ENCODE data around the gene KAZN.

KAZN gene

DNA sequence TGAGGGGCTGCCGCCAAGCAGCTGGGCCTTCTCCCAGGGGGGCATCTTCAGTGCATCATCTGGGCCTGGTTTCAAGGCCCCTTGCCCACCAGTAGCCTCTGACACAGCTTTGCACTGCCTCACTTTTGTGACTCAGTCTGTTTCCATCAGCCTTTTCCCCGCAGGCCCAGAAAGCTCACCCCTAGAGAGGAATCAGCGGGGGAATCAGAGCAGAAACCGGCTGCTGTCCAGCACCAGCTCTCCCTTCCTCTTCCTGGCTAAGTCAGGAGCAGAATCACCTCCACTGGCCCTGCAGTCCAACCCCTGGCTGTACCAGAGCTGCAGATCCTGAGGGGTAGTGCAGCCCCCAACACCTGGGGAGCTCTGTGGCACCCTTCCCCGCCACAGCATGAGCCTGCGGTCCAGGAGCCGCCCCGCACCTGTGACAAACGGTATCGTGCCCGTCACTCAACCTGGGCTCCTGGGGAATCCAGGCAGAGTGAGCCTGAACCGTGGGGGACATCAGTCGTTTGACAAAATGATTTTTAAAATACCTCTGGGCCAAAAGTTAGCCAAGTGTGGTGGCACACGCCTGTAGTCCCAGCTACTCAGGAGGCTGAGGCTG, 471.8 kb downstream of the KAZN start:
- Histone ChIP-seq H3K9me3 (ENCODE audit: control insufficient read depth in 2 of 2, low read length in 2 of 2) (no peaks in the 10 kb centered on the region), H3K4me3 (ENCODE audit: low read length in 2 of 2) (no peak overlapping the region), H3K27me3 (ENCODE audit: control insufficient read depth in 2 of 2, insufficient read depth in 2 of 2, low read length in 2 of 2) (no peaks in the 10 kb centered on the region), H3K27ac (ENCODE audit: low read depth in 2 of 2, low read length in 2 of 2) (no peak overlapping the region), H3K4me1 (ENCODE audit: control insufficient read depth in 2 of 2, insufficient read depth in 2 of 2, low read length in 2 of 2) (no peaks in the 10 kb centered on the region), H3K9ac (ENCODE audit: low read depth in 1 of 2, low read length in 2 of 2) (no peak overlapping the region), H3K36me3 (ENCODE audit: control insufficient read depth in 2 of 2, insufficient read depth in 2 of 2, low read length in 2 of 2) (no peaks in the 10 kb centered on the region)

DNA sequence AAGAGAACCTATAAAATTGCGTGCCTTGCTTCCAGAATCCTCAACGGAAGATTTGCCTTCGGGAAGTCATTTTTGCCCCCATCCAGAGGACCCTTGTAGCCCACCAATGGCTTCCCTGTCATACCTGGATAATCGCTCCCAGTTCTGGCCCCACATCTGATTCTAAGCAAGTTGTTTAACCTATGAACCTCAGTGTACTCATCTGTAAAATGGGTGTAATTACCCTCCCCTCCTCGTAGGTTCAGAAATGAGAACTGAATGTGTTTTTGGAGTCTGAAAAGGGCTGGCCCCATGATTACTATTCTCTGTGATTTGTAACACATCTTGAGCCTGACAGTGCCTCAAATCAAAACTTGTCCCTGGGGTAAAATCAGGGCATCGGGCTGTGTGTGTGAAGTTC, 473.5 kb downstream of the KAZN start:
- no peak overlapping the region for H3K4me3 ChIP-seq (ENCODE audit: low read length in 2 of 2)
- H3K4me1 ChIP-seq (ENCODE audit: control insufficient read depth in 2 of 2, insufficient read depth in 2 of 2, low read length in 2 of 2): no peaks in the 10 kb centered on the region
- no peaks in the 10 kb centered on the region for H3K27me3 ChIP-seq (ENCODE audit: control insufficient read depth in 2 of 2, insufficient read depth in 2 of 2, low read length in 2 of 2)
- H3K9ac ChIP-seq (ENCODE audit: low read depth in 1 of 2, low read length in 2 of 2): no peak overlapping the region
- H3K9me3 ChIP-seq (ENCODE audit: control insufficient read depth in 2 of 2, low read length in 2 of 2): no peaks in the 10 kb centered on the region
- no peak overlapping the region for H3K27ac ChIP-seq (ENCODE audit: low read depth in 2 of 2, low read length in 2 of 2)
- no peaks in the 10 kb centered on the region for H3K36me3 ChIP-seq (ENCODE audit: control insufficient read depth in 2 of 2, insufficient read depth in 2 of 2, low read length in 2 of 2)

DNA sequence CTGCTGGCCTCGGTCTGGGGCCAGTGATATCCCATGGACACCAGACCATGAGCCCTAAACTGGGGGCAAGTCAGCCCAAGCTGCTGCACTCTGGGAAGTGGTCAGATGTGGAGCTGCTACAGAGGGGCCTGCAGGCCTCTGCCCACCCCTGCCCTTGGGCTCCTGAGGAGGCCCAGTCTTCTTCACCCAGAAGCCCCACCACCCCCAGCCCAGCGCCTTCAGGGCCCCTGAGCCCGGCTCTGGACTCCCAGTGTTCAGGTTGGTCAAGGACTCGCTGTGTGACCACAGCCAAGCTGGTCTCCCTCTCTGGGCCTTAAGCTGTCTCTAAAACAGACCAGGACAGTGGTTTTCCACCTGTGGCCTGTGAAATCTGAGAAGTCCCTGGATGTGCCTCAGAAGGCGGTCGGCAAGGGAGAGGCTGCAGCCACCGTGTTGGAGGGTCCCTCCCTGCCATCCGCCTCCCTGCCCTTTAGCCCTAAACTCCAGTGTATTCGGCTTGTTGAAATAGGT, 475.4 kb downstream of the KAZN start:
- no peak overlapping the region for H3K4me3 ChIP-seq (ENCODE audit: low read length in 2 of 2)
- no peaks in the 10 kb centered on the region for H3K4me1 ChIP-seq (ENCODE audit: control insufficient read depth in 2 of 2, insufficient read depth in 2 of 2, low read length in 2 of 2)
- H3K9me3 ChIP-seq (ENCODE audit: control insufficient read depth in 2 of 2, low read length in 2 of 2): no peaks in the 10 kb centered on the region
- H3K36me3 ChIP-seq (ENCODE audit: control insufficient read depth in 2 of 2, insufficient read depth in 2 of 2, low read length in 2 of 2): no peaks in the 10 kb centered on the region
- no peaks in the 10 kb centered on the region for H3K27me3 ChIP-seq (ENCODE audit: control insufficient read depth in 2 of 2, insufficient read depth in 2 of 2, low read length in 2 of 2)
- no peak overlapping the region for H3K9ac ChIP-seq (ENCODE audit: low read depth in 1 of 2, low read length in 2 of 2)
- H3K27ac ChIP-seq (ENCODE audit: low read depth in 2 of 2, low read length in 2 of 2): no peak overlapping the region

DNA sequence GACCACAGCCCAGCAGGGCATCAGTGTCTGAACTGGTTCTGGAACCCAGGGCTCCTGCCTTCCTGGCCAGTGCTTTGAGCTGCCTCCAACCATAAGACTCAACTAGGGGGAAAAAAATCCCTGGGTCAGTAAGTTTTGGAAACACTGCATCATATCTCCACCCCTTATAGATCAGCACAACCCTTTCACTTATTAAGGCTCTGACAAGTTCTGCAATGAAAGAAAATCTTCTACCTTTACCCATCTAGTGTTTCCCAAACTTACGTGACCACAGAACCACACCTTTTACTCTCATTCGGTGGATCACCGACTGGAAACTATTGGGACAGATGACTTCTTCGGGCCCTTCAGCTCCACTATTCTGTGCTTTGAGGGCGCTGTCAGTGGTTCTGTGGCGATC, 476.7 kb downstream of the KAZN start:
- H3K27ac ChIP-seq (ENCODE audit: low read depth in 2 of 2, low read length in 2 of 2): no peak overlapping the region
- no peaks in the 10 kb centered on the region for H3K4me1 ChIP-seq (ENCODE audit: control insufficient read depth in 2 of 2, insufficient read depth in 2 of 2, low read length in 2 of 2)
- H3K9me3 ChIP-seq (ENCODE audit: control insufficient read depth in 2 of 2, low read length in 2 of 2): no peaks in the 10 kb centered on the region
- no peaks in the 10 kb centered on the region for H3K27me3 ChIP-seq (ENCODE audit: control insufficient read depth in 2 of 2, insufficient read depth in 2 of 2, low read length in 2 of 2)
- no peak overlapping the region for H3K4me3 ChIP-seq (ENCODE audit: low read length in 2 of 2)
- no peaks in the 10 kb centered on the region for H3K36me3 ChIP-seq (ENCODE audit: control insufficient read depth in 2 of 2, insufficient read depth in 2 of 2, low read length in 2 of 2)
- no peak overlapping the region for H3K9ac ChIP-seq (ENCODE audit: low read depth in 1 of 2, low read length in 2 of 2)

DNA sequence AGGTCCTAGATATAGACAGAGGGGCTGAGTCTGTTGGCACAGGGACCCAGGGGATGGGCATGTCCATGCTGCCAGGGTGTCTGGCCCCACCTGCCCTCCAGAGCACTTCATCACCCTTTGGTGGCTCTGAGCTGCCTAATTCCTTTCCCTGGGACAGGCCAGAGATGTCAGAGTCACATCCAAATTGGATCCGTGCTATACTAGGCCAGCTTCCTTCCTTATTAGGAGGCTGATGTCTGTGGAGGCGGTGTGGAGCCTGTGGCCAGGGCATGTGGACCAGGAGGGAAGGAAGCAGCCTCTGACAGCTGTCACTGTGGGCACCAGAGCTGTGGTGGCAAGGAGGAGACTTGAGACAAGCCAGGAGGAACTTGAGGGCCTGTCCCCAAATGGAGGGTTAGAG, 477.3 kb downstream of the KAZN start:
- Histone ChIP-seq H3K4me1 (ENCODE audit: control insufficient read depth in 2 of 2, insufficient read depth in 2 of 2, low read length in 2 of 2) (no peaks in the 10 kb centered on the region), H3K9me3 (ENCODE audit: control insufficient read depth in 2 of 2, low read length in 2 of 2) (no peaks in the 10 kb centered on the region), H3K36me3 (ENCODE audit: control insufficient read depth in 2 of 2, insufficient read depth in 2 of 2, low read length in 2 of 2) (no peaks in the 10 kb centered on the region), H3K9ac (ENCODE audit: low read depth in 1 of 2, low read length in 2 of 2) (no peak overlapping the region), H3K27me3 (ENCODE audit: control insufficient read depth in 2 of 2, insufficient read depth in 2 of 2, low read length in 2 of 2) (no peaks in the 10 kb centered on the region), H3K27ac (ENCODE audit: low read depth in 2 of 2, low read length in 2 of 2) (no peak overlapping the region), H3K4me3 (ENCODE audit: low read length in 2 of 2) (no peak overlapping the region)

DNA sequence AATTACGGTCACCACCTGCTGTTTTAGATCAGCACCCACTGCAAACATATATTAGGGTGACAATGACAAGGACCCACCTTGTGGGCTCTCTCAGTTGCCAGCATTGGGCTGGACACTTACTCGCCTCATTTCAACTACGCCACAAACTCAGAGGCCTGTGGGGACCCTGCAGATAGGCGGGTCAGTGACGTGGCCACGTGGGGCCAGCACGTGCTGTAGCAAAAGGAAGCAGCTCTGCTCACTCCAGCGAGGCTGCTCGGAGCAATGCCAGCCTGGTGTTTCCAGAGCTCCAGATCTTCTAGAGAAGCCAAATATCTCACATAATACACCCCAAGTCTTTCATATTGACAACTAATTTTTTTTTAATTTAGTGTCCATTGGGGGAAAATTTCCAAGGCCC, 478.3 kb downstream of the KAZN start:
- no peak overlapping the region for H3K4me3 ChIP-seq (ENCODE audit: low read length in 2 of 2)
- H3K9me3 ChIP-seq (ENCODE audit: control insufficient read depth in 2 of 2, low read length in 2 of 2): no peaks in the 10 kb centered on the region
- H3K36me3 ChIP-seq (ENCODE audit: control insufficient read depth in 2 of 2, insufficient read depth in 2 of 2, low read length in 2 of 2): no peaks in the 10 kb centered on the region
- H3K27me3 ChIP-seq (ENCODE audit: control insufficient read depth in 2 of 2, insufficient read depth in 2 of 2, low read length in 2 of 2): no peaks in the 10 kb centered on the region
- no peak overlapping the region for H3K9ac ChIP-seq (ENCODE audit: low read depth in 1 of 2, low read length in 2 of 2)
- no peak overlapping the region for H3K27ac ChIP-seq (ENCODE audit: low read depth in 2 of 2, low read length in 2 of 2)
- no peaks in the 10 kb centered on the region for H3K4me1 ChIP-seq (ENCODE audit: control insufficient read depth in 2 of 2, insufficient read depth in 2 of 2, low read length in 2 of 2)

DNA sequence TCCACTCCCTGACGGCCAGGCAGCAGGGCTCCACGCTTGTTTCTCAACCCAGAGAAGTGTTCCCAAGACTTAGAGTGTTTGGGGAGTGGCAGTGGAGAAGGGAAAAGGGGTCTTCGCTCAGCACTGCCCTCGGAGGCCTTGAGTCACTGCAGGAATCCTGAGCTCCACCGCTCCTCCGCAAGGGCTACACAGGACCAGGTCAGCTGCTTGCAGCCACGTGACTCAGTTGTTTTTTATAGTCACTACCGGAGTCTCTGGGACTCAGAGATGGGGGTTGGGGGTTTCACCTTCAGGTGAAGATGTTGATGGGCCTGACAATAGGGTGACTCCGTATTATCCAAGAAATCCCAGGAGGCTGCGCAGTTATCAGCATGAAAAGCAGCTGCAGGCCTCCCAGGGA, 478.9 kb downstream of the KAZN start:
- no peaks in the 10 kb centered on the region for H3K27me3 ChIP-seq (ENCODE audit: control insufficient read depth in 2 of 2, insufficient read depth in 2 of 2, low read length in 2 of 2)
- no peak overlapping the region for H3K4me3 ChIP-seq (ENCODE audit: low read length in 2 of 2)
- H3K36me3 ChIP-seq (ENCODE audit: control insufficient read depth in 2 of 2, insufficient read depth in 2 of 2, low read length in 2 of 2): no peaks in the 10 kb centered on the region
- H3K9me3 ChIP-seq (ENCODE audit: control insufficient read depth in 2 of 2, low read length in 2 of 2): no peaks in the 10 kb centered on the region
- no peaks in the 10 kb centered on the region for H3K4me1 ChIP-seq (ENCODE audit: control insufficient read depth in 2 of 2, insufficient read depth in 2 of 2, low read length in 2 of 2)
- no peak overlapping the region for H3K9ac ChIP-seq (ENCODE audit: low read depth in 1 of 2, low read length in 2 of 2)
- H3K27ac ChIP-seq (ENCODE audit: low read depth in 2 of 2, low read length in 2 of 2): no peak overlapping the region

DNA sequence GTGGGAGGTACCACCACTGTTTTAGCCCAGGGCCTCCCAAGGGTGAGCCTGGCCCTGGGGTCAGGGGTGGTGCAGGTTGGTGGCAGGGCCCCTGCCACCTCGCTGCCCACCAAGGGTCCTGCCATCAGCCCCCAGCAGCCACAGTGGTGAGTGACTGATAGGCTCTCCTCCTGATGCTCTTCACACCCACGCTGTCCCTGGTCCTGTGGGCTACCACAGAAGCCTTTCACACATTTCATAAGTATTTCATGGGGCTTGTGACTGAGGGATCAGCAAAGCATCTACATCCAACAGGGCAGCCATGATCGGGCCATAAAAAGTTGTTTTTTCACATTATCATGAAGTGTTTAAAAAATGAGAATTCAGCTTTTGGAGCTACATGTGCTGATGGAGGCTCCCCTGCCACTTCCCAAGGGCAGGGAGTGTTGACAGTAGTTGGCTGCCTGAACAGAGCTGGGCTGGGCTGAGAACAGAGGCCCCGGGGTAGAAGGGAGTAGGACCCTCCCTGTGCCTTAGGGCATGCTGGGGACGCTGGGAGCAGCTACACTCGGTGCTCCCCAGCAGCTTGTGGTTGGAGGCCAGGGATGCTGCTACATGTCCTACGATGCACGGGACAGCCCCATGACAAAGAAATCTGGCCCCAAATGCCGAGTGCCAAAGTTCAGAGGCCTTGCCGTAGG, 482.0 kb downstream of the KAZN start:
- Histone ChIP-seq H3K27me3 (ENCODE audit: control insufficient read depth in 2 of 2, insufficient read depth in 2 of 2, low read length in 2 of 2) (no peaks in the 10 kb centered on the region), H3K36me3 (ENCODE audit: control insufficient read depth in 2 of 2, insufficient read depth in 2 of 2, low read length in 2 of 2) (no peaks in the 10 kb centered on the region), H3K27ac (ENCODE audit: low read depth in 2 of 2, low read length in 2 of 2) (no peak overlapping the region), H3K9ac (ENCODE audit: low read depth in 1 of 2, low read length in 2 of 2) (no peak overlapping the region), H3K4me1 (ENCODE audit: control insufficient read depth in 2 of 2, insufficient read depth in 2 of 2, low read length in 2 of 2) (no peaks in the 10 kb centered on the region), H3K9me3 (ENCODE audit: control insufficient read depth in 2 of 2, low read length in 2 of 2) (no peaks in the 10 kb centered on the region), H3K4me3 (ENCODE audit: low read length in 2 of 2) (no peak overlapping the region)

DNA sequence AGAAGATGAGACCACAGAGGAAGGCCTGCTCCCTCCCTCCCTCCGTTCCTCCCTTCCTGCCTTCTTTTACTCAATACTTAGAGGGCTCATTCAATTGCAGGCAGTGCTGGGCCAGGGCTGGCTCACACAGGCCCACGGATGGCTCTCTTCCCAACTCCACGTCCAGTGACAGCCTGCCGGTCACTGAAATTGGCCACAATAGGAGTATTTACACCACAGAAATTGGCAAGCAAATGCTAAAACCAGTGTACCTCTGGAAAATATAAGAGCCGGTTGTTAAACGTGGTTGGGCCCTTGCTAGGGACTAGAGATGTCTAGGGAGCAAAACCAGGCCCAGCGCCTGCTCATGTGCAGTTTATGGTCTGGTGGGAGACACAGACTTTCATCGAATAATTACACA, 482.6 kb downstream of the KAZN start:
- no peak overlapping the region for H3K9ac ChIP-seq (ENCODE audit: low read depth in 1 of 2, low read length in 2 of 2)
- no peaks in the 10 kb centered on the region for H3K9me3 ChIP-seq (ENCODE audit: control insufficient read depth in 2 of 2, low read length in 2 of 2)
- no peak overlapping the region for H3K4me3 ChIP-seq (ENCODE audit: low read length in 2 of 2)
- H3K36me3 ChIP-seq (ENCODE audit: control insufficient read depth in 2 of 2, insufficient read depth in 2 of 2, low read length in 2 of 2): no peaks in the 10 kb centered on the region
- H3K27me3 ChIP-seq (ENCODE audit: control insufficient read depth in 2 of 2, insufficient read depth in 2 of 2, low read length in 2 of 2): no peaks in the 10 kb centered on the region
- no peaks in the 10 kb centered on the region for H3K4me1 ChIP-seq (ENCODE audit: control insufficient read depth in 2 of 2, insufficient read depth in 2 of 2, low read length in 2 of 2)
- no peak overlapping the region for H3K27ac ChIP-seq (ENCODE audit: low read depth in 2 of 2, low read length in 2 of 2)

DNA sequence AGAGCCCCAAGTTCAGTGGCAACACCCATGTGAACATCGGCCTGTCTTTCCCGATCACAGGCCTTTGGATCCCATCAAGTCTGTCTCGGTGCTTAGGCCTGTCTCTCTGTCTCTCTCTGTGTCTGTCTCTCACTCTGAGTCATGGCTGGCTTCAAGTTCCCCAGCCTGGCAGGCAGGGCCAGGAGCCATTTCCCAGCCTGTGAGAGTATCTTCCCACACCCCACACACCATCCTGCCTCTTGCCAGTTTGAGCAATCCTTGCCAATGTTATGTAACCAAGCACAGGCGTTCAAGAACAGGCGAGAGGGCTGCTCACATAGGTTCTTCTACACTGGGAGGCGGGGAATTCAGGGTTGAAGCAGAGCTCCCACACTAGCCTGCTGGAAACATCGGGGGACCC, 485.1 kb downstream of the KAZN start:
- H3K36me3 ChIP-seq (ENCODE audit: control insufficient read depth in 2 of 2, insufficient read depth in 2 of 2, low read length in 2 of 2): no peaks in the 10 kb centered on the region
- no peak overlapping the region for H3K4me3 ChIP-seq (ENCODE audit: low read length in 2 of 2)
- no peaks in the 10 kb centered on the region for H3K9me3 ChIP-seq (ENCODE audit: control insufficient read depth in 2 of 2, low read length in 2 of 2)
- H3K27me3 ChIP-seq (ENCODE audit: control insufficient read depth in 2 of 2, insufficient read depth in 2 of 2, low read length in 2 of 2): no peaks in the 10 kb centered on the region
- no peak overlapping the region for H3K27ac ChIP-seq (ENCODE audit: low read depth in 2 of 2, low read length in 2 of 2)
- H3K9ac ChIP-seq (ENCODE audit: low read depth in 1 of 2, low read length in 2 of 2): no peak overlapping the region
- no peaks in the 10 kb centered on the region for H3K4me1 ChIP-seq (ENCODE audit: control insufficient read depth in 2 of 2, insufficient read depth in 2 of 2, low read length in 2 of 2)
